Naive thymus-derived CD4-positive, alpha-beta T cell (primary cell): ENCODE results near the gene LCE2A. TPM values are rescaled to one million over a fixed set of nuclear protein-coding genes. Genes with fewer than 3 reads are reported as not detected.

Experiments used
- ATAC-seq: fragments of 150-1000 bp; cut with Tn5 transposase; 2 replicates; pipeline ENCODE4 v1.10.0; 2021; ENCODE audit warnings: mild to moderate bottlenecking, moderate library complexity
- CTCF ChIA-PET: fragments of 350-600 bp; sonication (Branson Sonifier 250); formaldehyde crosslinking; loops from one replicate; lab custom pipeline; 2021; ENCODE audit warnings: antibody characterized with exemption; lab: Charles Lee
- POLR2A ChIA-PET: fragments of 350-600 bp; sonication (Branson Sonifier 250); formaldehyde crosslinking; loops from one replicate; lab custom pipeline; 2021; ENCODE audit warnings: antibody characterized with exemption, inconsistent platforms; lab: Charles Lee
- DNase-seq, 9 donors: peaks; one replicate each; pipeline versions ENCODE4 v3.0.0 to v3.0.0-alpha.2; 2020 to 2022; ENCODE audit warnings: mixed read lengths in 1 of 9
- H3K27ac ChIP-seq: one replicate; pipeline ENCODE4 v1.7.0; 2013; ENCODE audit warnings: mild to moderate bottlenecking, low read depth, low read length, moderate library complexity
- H3K27me3 ChIP-seq, 2 donors: one replicate each; pipeline ENCODE4 v1.7.0; 2013; ENCODE audit warnings: low read length in 2 of 2, mild to moderate bottlenecking in 2 of 2, moderate library complexity in 2 of 2; ENCODE audit not compliant: control insufficient read depth in 2 of 2, insufficient read depth in 2 of 2
- H3K36me3 ChIP-seq, 3 experiments: 1 replicate in 2 of 3; 2 replicates in 1 of 3; pipeline ENCODE4 v1.7.0; 2013; ENCODE audit warnings: low read length in 3 of 3, mild to moderate bottlenecking in 3 of 3, moderate library complexity in 1 of 3; ENCODE audit not compliant: insufficient read depth in 3 of 3, control insufficient read depth in 2 of 3
- H3K4me1 ChIP-seq, 2 donors: one replicate each; pipeline ENCODE4 v1.7.0; 2013; ENCODE audit warnings: low read length in 2 of 2, mild to moderate bottlenecking in 2 of 2, moderate library complexity in 1 of 2; ENCODE audit not compliant: control insufficient read depth in 2 of 2, insufficient read depth in 2 of 2
- H3K4me3 ChIP-seq: 2 replicates; pipeline ENCODE4 v1.7.0; 2013; ENCODE audit warnings: mild to moderate bottlenecking, low read length
- H3K9me3 ChIP-seq, 3 experiments: 1 replicate in 2 of 3; 2 replicates in 1 of 3; pipeline ENCODE4 v1.7.0; 2013; ENCODE audit warnings: low read length in 3 of 3; ENCODE audit not compliant: control insufficient read depth in 2 of 3
- H3K27ac Mint-ChIP-seq, 9 donors: one replicate each; pipeline ENCODE4 v1.8.0; 2020 to 2022; ENCODE audit warnings: mixed read lengths in 9 of 9, mild to moderate bottlenecking in 8 of 9, moderate library complexity in 5 of 9, inconsistent platforms in 2 of 9
- H3K27me3 Mint-ChIP-seq, 5 donors: one replicate each; pipeline ENCODE4 v1.8.0; 2021 to 2022; ENCODE audit warnings: mixed read lengths in 5 of 5, mild to moderate bottlenecking in 1 of 5
- H3K36me3 Mint-ChIP-seq, 5 donors: one replicate each; pipeline ENCODE4 v1.8.0; 2020 to 2022; ENCODE audit warnings: mixed read lengths in 5 of 5, mild to moderate bottlenecking in 3 of 5, inconsistent platforms in 1 of 5
- H3K4me1 Mint-ChIP-seq, 7 donors: one replicate each; pipeline ENCODE4 v1.8.0; 2020 to 2022; ENCODE audit warnings: mixed read lengths in 7 of 7, mild to moderate bottlenecking in 3 of 7, inconsistent platforms in 1 of 7
- H3K4me3 Mint-ChIP-seq, 10 donors: one replicate each; pipeline ENCODE4 v1.8.0; 2020 to 2022; ENCODE audit warnings: mild to moderate bottlenecking in 10 of 10, mixed read lengths in 10 of 10, moderate library complexity in 6 of 10, inconsistent platforms in 2 of 10
- H3K9me3 Mint-ChIP-seq, 11 donors: one replicate each; pipeline ENCODE4 v1.8.0; 2020 to 2022; ENCODE audit warnings: mixed read lengths in 11 of 11, mild to moderate bottlenecking in 4 of 11, inconsistent platforms in 1 of 11, moderate library complexity in 1 of 11
- intact Hi-C, 2 donors: fragments of 100-400 bp; cut with micrococcal nuclease; formaldehyde crosslinking; loops; one replicate each; pipeline ENCODE4 v1.15.1; 2023
- polyA plus RNA-seq, 2 donors: library from polyadenylated mRNA; unstranded; fragments of 300-500 nt; fragmentation: Illumina TruSeq; gene quantifications; one replicate each; pipeline ENCODE4 v1.2.3, GENCODE V29; 2021
- total RNA-seq, 6 experiments: library from RNA in 5 of 6; stranded (reverse) in 5 of 6; gene quantifications; 1 replicate in 5 of 6; 2 replicates in 1 of 6; pipeline ENCODE4 v1.2.3 and lab custom pipeline; 2021 to 2026

LCE2A gene, protein sequence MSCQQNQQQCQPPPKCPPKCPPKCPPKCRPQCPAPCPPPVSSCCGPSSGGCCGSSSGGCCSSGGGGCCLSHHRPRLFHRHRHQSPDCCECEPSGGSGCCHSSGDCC
- total RNA-seq (not detected), polyA plus RNA-seq (not detected), total RNA-seq (lab: John Stamatoyannopoulos, UW) (not detected)

- H3K36me3 ChIP-seq = no peaks in the 10 kb centered on the region
- intact Hi-C loops = no loop called here
- ChIA-PET POLR2A (no interaction called here), CTCF (no interaction called here)
- no peak within 1 kb of the TSS for H3K4me3 ChIP-seq
- DNase-seq (no peak), ATAC-seq (no peak)
- Mint-ChIP-seq H3K9me3 (peaks cover 0 to 4% (median 0%) of the 10 kb centered on the region in 11 donors), H3K27ac (no peak within 1 kb of the TSS), H3K36me3 (no peaks in the 10 kb centered on the region), H3K27me3 (peaks cover 1 to 17% (median 6%) of the 10 kb centered on the region in 5 donors), H3K4me1 (no peaks in the 10 kb centered on the region), H3K4me3 (no peak within 1 kb of the TSS)
- H3K4me1 ChIP-seq = no peaks in the 10 kb centered on the region
- H3K27ac ChIP-seq = no peak within 1 kb of the TSS
- no peaks in the 10 kb centered on the region for H3K27me3 ChIP-seq
- no peaks in the 10 kb centered on the region for H3K9me3 ChIP-seq
Measured at GRCh38 chr1:152697701-152698600, at the start of gene LCE2A. Gene LCE2A, plus strand, starts transcription at chr1:152698345. Its CDS starts 557 bp downstream, at chr1:152698902.

DNA sequence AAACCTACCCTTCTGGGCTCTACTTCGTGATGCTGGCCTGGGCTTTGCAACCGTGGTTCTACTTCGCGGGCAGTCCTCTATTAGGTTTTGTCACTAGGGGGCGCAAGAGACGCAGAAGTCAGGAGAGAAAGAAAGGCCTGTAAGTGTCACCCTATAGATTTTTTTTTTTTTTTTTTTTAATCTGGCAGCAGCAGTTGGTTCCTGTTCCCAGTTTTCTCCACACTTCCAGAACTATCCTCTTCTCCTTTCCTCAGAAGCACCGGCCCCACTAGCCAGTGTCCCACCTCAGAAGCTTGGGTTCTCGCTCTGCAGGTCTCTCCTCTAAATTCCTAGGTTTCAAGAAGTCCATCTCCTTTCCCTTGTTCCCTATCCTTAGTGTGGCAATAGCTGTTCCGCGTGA, 44.0 kb upstream of the LCE2A start:
- ChIA-PET POLR2A (no interaction called here), CTCF (interaction anchor here (0.6 to 1.2 kb wide), 3 partner anchors 8 to 18 kb away, joined by 3 read pairs; no protein-coding TSS in a partner anchor)
- no peak overlapping the region for H3K27ac Mint-ChIP-seq
- H3K4me1 Mint-ChIP-seq = peaks cover 0 to 4% (median 0%) of the 10 kb centered on the region in 7 donors
- Histone ChIP-seq H3K36me3 (no peaks in the 10 kb centered on the region), H3K27ac (no peak overlapping the region), H3K9me3 (no peaks in the 10 kb centered on the region), H3K4me3 (no peak overlapping the region), H3K4me1 (no peaks in the 10 kb centered on the region), H3K27me3 (no peaks in the 10 kb centered on the region)
- no peaks in the 10 kb centered on the region for H3K9me3 Mint-ChIP-seq
- no peaks in the 10 kb centered on the region for H3K36me3 Mint-ChIP-seq
- peak in 5 of 9 donors; percentile 7 to 49 (median 13) for DNase-seq
- H3K4me3 Mint-ChIP-seq = no peak overlapping the region
- ATAC-seq = no peak
- intact Hi-C loops = no loop called here
- peaks cover 19 to 32% (median 31%) of the 10 kb centered on the region in 5 donors for H3K27me3 Mint-ChIP-seq

DNA sequence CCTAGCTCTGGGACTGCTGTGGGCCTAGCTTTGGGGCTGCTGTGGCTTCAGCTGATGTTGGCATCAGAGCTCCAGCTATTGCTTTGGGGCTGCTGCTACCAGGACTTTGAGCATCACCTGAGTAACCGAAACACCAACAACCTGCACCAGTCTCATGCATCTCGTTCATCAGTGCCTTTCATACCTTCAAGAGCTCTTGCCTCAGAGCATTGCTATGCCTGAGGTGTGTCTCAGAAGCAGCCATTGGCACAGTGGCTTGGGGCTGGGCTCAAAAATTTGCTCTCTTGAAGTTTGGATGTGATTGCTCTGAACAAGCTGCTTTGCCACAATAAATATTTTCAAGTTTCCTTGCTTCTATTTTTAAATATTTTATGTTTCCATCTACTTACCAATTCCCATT, 41.7 kb upstream of the LCE2A start:
- Histone ChIP-seq H3K27me3 (no peaks in the 10 kb centered on the region), H3K4me3 (no peak overlapping the region), H3K9me3 (no peaks in the 10 kb centered on the region), H3K36me3 (no peaks in the 10 kb centered on the region), H3K4me1 (no peaks in the 10 kb centered on the region), H3K27ac (no peak overlapping the region)
- Mint-ChIP-seq H3K27ac (no peak overlapping the region), H3K9me3 (no peaks in the 10 kb centered on the region), H3K4me3 (no peak overlapping the region), H3K4me1 (peaks cover 0 to 4% (median 0%) of the 10 kb centered on the region in 7 donors), H3K27me3 (peaks cover 4 to 21% (median 13%) of the 10 kb centered on the region in 5 donors), H3K36me3 (no peaks in the 10 kb centered on the region)
- CTCF ChIA-PET = no interaction called here
- POLR2A ChIA-PET = no interaction called here
- intact Hi-C loops = no loop called here
- ATAC-seq (no peak), DNase-seq (no peak)

GRCh38 chr1:152657677-152658076, 40.5 kb upstream of the LCE2A start:
- Mint-ChIP-seq H3K4me1 (peaks cover 0 to 4% (median 0%) of the 10 kb centered on the region in 7 donors), H3K27ac (no peak overlapping the region), H3K4me3 (no peak overlapping the region), H3K9me3 (no peaks in the 10 kb centered on the region), H3K36me3 (no peaks in the 10 kb centered on the region), H3K27me3 (peaks cover 8 to 20% (median 14%) of the 10 kb centered on the region in 5 donors)
- Histone ChIP-seq H3K27me3 (no peaks in the 10 kb centered on the region), H3K36me3 (no peaks in the 10 kb centered on the region), H3K4me1 (no peaks in the 10 kb centered on the region), H3K4me3 (no peak overlapping the region), H3K27ac (no peak overlapping the region), H3K9me3 (no peaks in the 10 kb centered on the region)
- intact Hi-C loops = no loop called here
- CTCF ChIA-PET = no interaction called here
- no peak for ATAC-seq
- DNase-seq = no peak
- POLR2A ChIA-PET = no interaction called here

DNA sequence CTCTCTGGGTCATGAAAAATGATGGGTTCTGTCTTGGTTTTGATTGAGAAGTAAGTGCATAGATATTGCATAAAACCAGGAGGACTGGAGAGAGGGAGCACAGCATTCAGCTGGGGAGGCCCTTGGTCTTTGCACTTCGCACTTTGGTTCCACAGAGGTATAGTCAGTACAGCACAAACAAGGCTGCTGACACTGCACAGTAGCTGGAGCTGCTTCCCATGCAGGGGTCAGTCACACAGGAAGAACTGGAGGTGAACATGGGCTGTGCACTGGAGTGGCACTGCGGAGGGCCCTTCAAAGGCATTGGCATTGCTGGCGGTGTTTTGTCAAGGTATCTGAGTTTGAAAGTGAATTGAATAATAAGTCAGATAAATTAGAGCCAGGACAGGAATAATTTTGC, 39.5 kb upstream of the LCE2A start:
- no peaks in the 10 kb centered on the region for H3K27me3 ChIP-seq
- Mint-ChIP-seq H3K9me3 (no peaks in the 10 kb centered on the region), H3K4me3 (no peak overlapping the region), H3K27ac (no peak overlapping the region), H3K4me1 (peaks cover 0 to 4% (median 0%) of the 10 kb centered on the region in 7 donors), H3K27me3 (peaks cover 9 to 20% (median 16%) of the 10 kb centered on the region in 5 donors), H3K36me3 (no peaks in the 10 kb centered on the region)
- intact Hi-C loops = no loop called here
- ATAC-seq = no peak
- no peak for DNase-seq
- no peaks in the 10 kb centered on the region for H3K9me3 ChIP-seq
- ChIA-PET POLR2A (no interaction called here), CTCF (interaction anchor here (0.7 kb wide), 1 partner anchor 632 kb away, joined by 4 read pairs; no protein-coding TSS in a partner anchor)
- H3K4me3 ChIP-seq = no peak overlapping the region
- no peak overlapping the region for H3K27ac ChIP-seq
- H3K4me1 ChIP-seq = no peaks in the 10 kb centered on the region
- H3K36me3 ChIP-seq = no peaks in the 10 kb centered on the region

DNA sequence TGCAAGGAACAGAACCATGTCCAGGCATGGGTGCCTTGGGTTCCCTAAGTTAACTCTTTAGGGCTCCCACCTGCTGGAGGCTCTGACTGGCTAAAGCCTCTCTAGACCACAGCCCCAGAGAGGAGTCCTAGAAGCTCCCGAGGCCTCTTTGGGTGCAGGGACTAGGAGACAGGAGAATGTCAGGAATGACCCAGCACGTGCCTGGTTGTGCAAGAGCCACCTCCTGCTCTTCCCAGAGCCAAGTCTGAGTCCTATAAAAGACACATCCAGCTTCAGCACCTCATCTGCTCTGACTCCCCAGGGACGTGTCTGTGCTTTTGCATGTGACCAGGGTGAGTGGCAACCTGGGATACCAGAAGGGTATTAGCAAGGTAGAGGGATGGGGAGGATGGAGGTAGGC, 35.0 kb upstream of the LCE2A start, which contains the start of gene LCE2D:
LCE2D (plus strand) TSS at position 283 of the 400 bp plus-strand sequence. CDS start 726 bp downstream, outside the sequence.
- peaks cover 2 to 38% (median 23%) of the 10 kb centered on the region in 5 donors for H3K27me3 Mint-ChIP-seq
- no peaks in the 10 kb centered on the region for H3K36me3 Mint-ChIP-seq
- Histone ChIP-seq H3K4me1 (no peaks in the 10 kb centered on the region), H3K9me3 (no peaks in the 10 kb centered on the region), H3K27ac (no peak within 1 kb of the TSS), H3K36me3 (no peaks in the 10 kb centered on the region), H3K27me3 (no peaks in the 10 kb centered on the region), H3K4me3 (no peak within 1 kb of the TSS)
- ChIA-PET CTCF (no interaction called here), POLR2A (no interaction called here)
- ATAC-seq = no peak
- H3K4me1 Mint-ChIP-seq = no peaks in the 10 kb centered on the region
- no peak within 1 kb of the TSS for H3K4me3 Mint-ChIP-seq
- intact Hi-C loops = no loop called here
- DNase-seq = no peak
- no peak within 1 kb of the TSS for H3K27ac Mint-ChIP-seq
- no peaks in the 10 kb centered on the region for H3K9me3 Mint-ChIP-seq
